Pancreas (tissue), 10 donors: ENCODE data around the gene RHBDF2. TPM values are rescaled to one million over a fixed set of nuclear protein-coding genes. Genes with fewer than 3 reads are reported as not detected.

Experiments
- ATAC-seq, 4 donors: fragments of 200-7000 bp; cut with Tn5 transposase; one replicate each; pipeline versions ENCODE4 v1.8.0 to v1.9.1; 2020; ENCODE audit warnings: mild to moderate bottlenecking in 4 of 4, moderate library complexity in 4 of 4
- DNase-seq, 6 donors: peaks; one replicate each; pipeline ENCODE4 v3.0.0-alpha.2; 2020
- FAIRE-seq: peaks from 2 replicates; lab custom pipeline; 2012; peaks lifted over from hg19 to GRCh38; lab: Jason Lieb, UNC
- H3K27ac ChIP-seq, 4 donors: fragments of 200-600 bp; sonication (generic); 1 replicate in 3 of 4; 2 replicates in 1 of 4; pipeline versions ENCODE4 v1.5.0 to v1.8.0; 2020
- H3K27me3 ChIP-seq, 4 donors: fragments of 200-600 bp; one replicate each; pipeline ENCODE4 v1.8.0; 2021
- H3K36me3 ChIP-seq, 3 donors: fragments of 200-600 bp; sonication (generic) in 1 of 3; one replicate each; pipeline versions ENCODE4 v1.5.0 to v1.8.0; 2020 to 2021
- H3K4me1 ChIP-seq, 3 donors: fragments of 200-600 bp; one replicate each; pipeline ENCODE4 v1.8.0; 2021
- H3K4me3 ChIP-seq, 4 donors: fragments of 200-600 bp; sonication (generic) in 2 of 4; one replicate each; pipeline versions ENCODE4 v1.5.0 to v1.8.0; 2020 to 2021
- H3K9me3 ChIP-seq, 4 donors: fragments of 200-600 bp; one replicate each; pipeline ENCODE4 v1.8.0; 2021
- CTCF ChIP-seq, 4 donors: fragments of 200-600 bp; sonication (generic) in 3 of 4; IDR thresholded peaks; one replicate each; pipeline versions ENCODE4 v1.5.0 to v1.8.0; 2021; ENCODE audit warnings: antibody characterized with exemption in 4 of 4
- whole genome bisulfite sequencing, 2 donors: extraction: QIAGEN DNeasy Blood & Tissue Kit; methylation state at CpG; one replicate each; pipeline ENCODE4 v1.1.7; 2013; 5-methylcytosine and 5-hydroxymethylcytosine counted together
- intact Hi-C, 3 donors: fragments of 100-400 bp; cut with DNase I; formaldehyde crosslinking; loops; one replicate each; pipeline versions ENCODE4 v1.11.1 to v1.14.2; 2022
- polyA plus RNA-seq, 2 donors: library from polyadenylated mRNA; stranded (reverse); fragments of 200-250 nt; gene quantifications; one replicate each; pipeline ENCODE4 v1.2.3, GENCODE V29; 2013
- total RNA-seq, 6 donors: library from RNA; stranded (reverse); fragmentation: NEBNext Ultra II Directional in 4 of 6; extraction: Animal tissue kit (Norgen Biotek cat#: 25700) in 4 of 6; gene quantifications; one replicate each; pipeline versions ENCODE4 v1.2.1 to v1.2.4, GENCODE V29; 2021 to 2023
- donor health status: healthy with polysubstance abuse.
- donor health status: DM: no; HTN: no; CAD: no; lungs with moderate emphysema.
- donor health status: DM: no; HTN: no; CAD: no.
- donor health status: control.
- donor health status: control.
- donor health status: Bipolar disorder and iron deficiency.
- donor health status: DM: yes; HTN: yes; CAD: no.
- donor health status: DM: no; HTN: no; CAD: no.
- donor health status: DM: no; HTN: no; CAD: no.
- donor health status: DM: yes; HTN: yes; CAD: no.

The RHBDF2 gene
- total and polyA plus RNA-seq, 8 donors, result 18.0 to 50.1 (median 22.4) TPM

GRCh38 chr17:76449126-76449525, 52.1 kb downstream of the RHBDF2 start:
- 96 to 97% methylated on average over 6 of the region's 6 CpGs for WGBS, 2 donors
- DNase-seq (no peak), ATAC-seq (no peak), FAIRE-seq (no peak)
- no peaks in the 10 kb centered on the region for H3K27me3 ChIP-seq
- no peak for TF ChIP-seq CTCF (IDR thresholded peaks at IDR 0.05)
- no peaks in the 10 kb centered on the region for H3K36me3 ChIP-seq
- intact Hi-C loops, result no loop called here
- H3K4me3 ChIP-seq, result no peak overlapping the region
- no peaks in the 10 kb centered on the region for H3K9me3 ChIP-seq
- peaks cover 0 to 19% (median 4%) of the 10 kb centered on the region in 3 donors for H3K4me1 ChIP-seq
- H3K27ac ChIP-seq, result no peak overlapping the region

GRCh38 chr17:76447931-76448652, 53.1 kb downstream of the RHBDF2 start:
- no peaks in the 10 kb centered on the region for H3K36me3 ChIP-seq
- no peak for ATAC-seq
- WGBS, 2 donors, result 60 to 77% methylated on average over 7 of the region's 7 CpGs
- no peak for FAIRE-seq
- DNase-seq, result no peak
- H3K4me1 ChIP-seq, result peaks cover 0 to 19% (median 4%) of the 10 kb centered on the region in 3 donors
- H3K27ac ChIP-seq, result no peak overlapping the region
- intact Hi-C loops, result no loop called here
- TF ChIP-seq CTCF (IDR thresholded peaks at IDR 0.05), result no peak
- H3K9me3 ChIP-seq, result no peaks in the 10 kb centered on the region
- H3K4me3 ChIP-seq, result no peak overlapping the region
- H3K27me3 ChIP-seq, result no peaks in the 10 kb centered on the region

GRCh38 chr17:76446449-76447231, 54.6 kb downstream of the RHBDF2 start:
- H3K4me1 ChIP-seq, result peaks cover 0 to 15% (median 4%) of the 10 kb centered on the region in 3 donors
- no peak overlapping the region for H3K27ac ChIP-seq
- H3K9me3 ChIP-seq, result no peaks in the 10 kb centered on the region
- H3K36me3 ChIP-seq, result no peaks in the 10 kb centered on the region
- no peak for TF ChIP-seq CTCF (IDR thresholded peaks at IDR 0.05)
- no peaks in the 10 kb centered on the region for H3K27me3 ChIP-seq
- WGBS, 2 donors, result 58% methylated on average over 9 of the region's 9 CpGs
- ATAC-seq, result peak; percentile 44 to 82 (median 74)
- DNase-seq, result peak in 1 of 6 donors; percentile 24
- intact Hi-C loops, result no loop called here
- no peak overlapping the region for H3K4me3 ChIP-seq
- no peak for FAIRE-seq

- no peak for TF ChIP-seq CTCF (IDR thresholded peaks at IDR 0.05)
- no peak for FAIRE-seq
- Histone ChIP-seq H3K36me3 (no peaks in the 10 kb centered on the region), H3K27ac (no peak overlapping the region), H3K9me3 (no peaks in the 10 kb centered on the region), H3K27me3 (no peaks in the 10 kb centered on the region), H3K4me1 (peaks cover 0 to 15% (median 0%) of the 10 kb centered on the region in 3 donors), H3K4me3 (no peak overlapping the region)
- DNase-seq, result no peak
- 58 to 61% methylated on average over 10 of the region's 10 CpGs for WGBS, 2 donors
- intact Hi-C loops, result no loop called here
- no peak for ATAC-seq
Observed at GRCh38 chr17:76445697-76446448, 55.4 kb downstream of the RHBDF2 start.
